HG03565 (cell line): Measurements from ENCODE around the gene RNF7.
"Not testable (repeated sequence)": the region's sequence is repeated elsewhere in the genome, so short reads cannot be mapped to it uniquely, and the experiment has no call there.

Experiments
- ATAC-seq: cut with Tn5 transposase; IDR thresholded peaks from one replicate; pipeline ENCODE4 v1.9.1; 2021; ENCODE audit warnings: mild to moderate bottlenecking, moderate library complexity; ENCODE audit not compliant: unreplicated experiment

Gene RNF7

GRCh38 chr3:141735176-141735575 is 2.9 kb upstream of the RNF7 start:
- no peak for ATAC-seq

GRCh38 chr3:141735770-141736465 is 2.2 kb upstream of the RNF7 start:
- no peak for ATAC-seq

GRCh38 chr3:141737093-141737492 is 1.0 kb upstream of the RNF7 start:
- ATAC-seq: no peak

GRCh38 chr3:141737678-141738021 is 448 bp upstream of the RNF7 start:
- ATAC-seq: no peak

GRCh38 chr3:141738891-141739363 is 829 bp downstream of the RNF7 start:
- no peak for ATAC-seq

GRCh38 chr3:141739731-141740130 is 1.6 kb downstream of the RNF7 start:
- ATAC-seq: no peak

- no peak for ATAC-seq
Observed at GRCh38 chr3:141740349-141740748, 2.3 kb downstream of the RNF7 start.

GRCh38 chr3:141743305-141743704 is 5.2 kb downstream of the RNF7 start:
- no peak for ATAC-seq

- ATAC-seq: no peak
Observed at GRCh38 chr3:141746962-141747361, 8.9 kb downstream of the RNF7 start.

- no peak for ATAC-seq
Observed at GRCh38 chr3:141753399-141753798, 15.3 kb downstream of the RNF7 start.

- no peak for ATAC-seq
Observed at GRCh38 chr3:141754032-141754431, 15.9 kb downstream of the RNF7 start.

- not testable (repeated sequence) for ATAC-seq
Observed at GRCh38 chr3:141762552-141762951, 24.5 kb downstream of the RNF7 start.

- ATAC-seq: no peak
Observed at GRCh38 chr3:141763088-141763750, 25.1 kb downstream of the RNF7 start, which contains the start of gene GRK7. TSS of gene GRK7 (plus strand) at chr3:141763408. CDS start at chr3:141778285, 14,877 bp downstream.

- no peak for ATAC-seq
Observed at GRCh38 chr3:141764045-141764444, 25.9 kb downstream of the RNF7 start.

- no peak for ATAC-seq
Observed at GRCh38 chr3:141764465-141764864, 26.4 kb downstream of the RNF7 start.

GRCh38 chr3:141764986-141765385 is 26.9 kb downstream of the RNF7 start:
- ATAC-seq: no peak

GRCh38 chr3:141767066-141767465 is 29.0 kb downstream of the RNF7 start:
- ATAC-seq: no peak

GRCh38 chr3:141769221-141769894 is 31.3 kb downstream of the RNF7 start:
- no peak for ATAC-seq

- ATAC-seq: no peak
Observed at GRCh38 chr3:141773676-141774075, 35.6 kb downstream of the RNF7 start.

GRCh38 chr3:141776376-141776775 is 38.3 kb downstream of the RNF7 start:
- no peak for ATAC-seq

- ATAC-seq: no peak
Observed at GRCh38 chr3:141776885-141777284, 38.8 kb downstream of the RNF7 start.
